Muscle of back (tissue), 11 donors: ENCODE results near the gene NXPE3. TPM values are rescaled to one million over a fixed set of nuclear protein-coding genes. Genes with fewer than 3 reads are reported as not detected.

Experiments used
- DNase-seq, 3 donors: peaks; one replicate each; pipeline versions ENCODE4 v3.0.0 to v3.0.0-alpha.2; 2013
- polyA plus RNA-seq, 10 donors: library from polyadenylated mRNA; unstranded; fragments of 120-200 nt; gene quantifications; one replicate each; pipeline ENCODE4 v1.2.1, GENCODE V29; 2013; ENCODE audit not compliant: insufficient read length in 10 of 10

Gene NXPE3
- polyA plus RNA-seq, 10 donors: 13.7 to 24.1 (median 19.0) TPM

GRCh38 chr3:101828276-101828675, 49.3 kb downstream of the NXPE3 start:
- DNase-seq: peak in 1 of 3 donors; percentile 55

- DNase-seq: peak; percentile 47 to 86 (median 81)
Observed at GRCh38 chr3:101828691-101829436, 49.9 kb downstream of the NXPE3 start.

- no peak for DNase-seq
Observed at GRCh38 chr3:101829437-101829830, 50.4 kb downstream of the NXPE3 start.

- no peak for DNase-seq
Observed at GRCh38 chr3:101829874-101830273, 50.9 kb downstream of the NXPE3 start.

GRCh38 chr3:101833446-101833974, 54.5 kb downstream of the NXPE3 start:
- no peak for DNase-seq

GRCh38 chr3:101835676-101836075, 56.7 kb downstream of the NXPE3 start:
- no peak for DNase-seq

GRCh38 chr3:101836160-101836559, 57.1 kb downstream of the NXPE3 start:
- no peak for DNase-seq

- DNase-seq: peak in 1 of 3 donors; percentile 33
Observed at GRCh38 chr3:101836652-101837598, 57.9 kb downstream of the NXPE3 start.

- DNase-seq: no peak
Observed at GRCh38 chr3:101838691-101839090, 59.7 kb downstream of the NXPE3 start.

- no peak for DNase-seq
Observed at GRCh38 chr3:101840066-101840465, 61.1 kb downstream of the NXPE3 start.

- DNase-seq: no peak
Observed at GRCh38 chr3:101842245-101842934, 63.4 kb downstream of the NXPE3 start.

- DNase-seq: no peak
Observed at GRCh38 chr3:101842935-101843330, 63.9 kb downstream of the NXPE3 start.

- DNase-seq: no peak
Observed at GRCh38 chr3:101845425-101845824, 66.4 kb downstream of the NXPE3 start.

- DNase-seq: no peak
Observed at GRCh38 chr3:101846709-101847108, 67.7 kb downstream of the NXPE3 start.

- no peak for DNase-seq
Observed at GRCh38 chr3:101847328-101847727, 68.3 kb downstream of the NXPE3 start.

- DNase-seq: no peak
Observed at GRCh38 chr3:101848326-101848725, 69.3 kb downstream of the NXPE3 start.

GRCh38 chr3:101848754-101849713, 70.0 kb downstream of the NXPE3 start, which contains the start of gene NFKBIZ:
Gene NFKBIZ (plus strand): TSS chr3:101849514. CDS start chr3:101849629, 115 bp downstream.
- DNase-seq: peak; percentile 92 to 96 (median 94)

GRCh38 chr3:101849714-101850245, 70.8 kb downstream of the NXPE3 start:
- peak; percentile 35 to 82 (median 45) for DNase-seq

GRCh38 chr3:101850246-101851051, 71.4 kb downstream of the NXPE3 start:
- peak; percentile 29 to 59 (median 56) for DNase-seq
